Trophoblast cell (in vitro differentiated cells and primary cell): ENCODE measurements around the gene GDPD3.

Experiments
- DNase-seq, 2 donors: peaks; one replicate each; pipeline ENCODE4 v3.0.0-alpha.2; 2016
- H2AFZ ChIP-seq: 2 replicates; pipeline ENCODE4 v1.6.1; 2013; ENCODE audit warnings: low read length, moderate library complexity, mild to moderate bottlenecking; ENCODE audit not compliant: insufficient read depth, poor library complexity
- H2AK5ac ChIP-seq: 2 replicates; pipeline ENCODE4 v1.6.1; 2013; ENCODE audit warnings: mild to moderate bottlenecking, low read length
- H2BK120ac ChIP-seq: 2 replicates; pipeline ENCODE4 v1.6.1; 2013; ENCODE audit warnings: low read length, mild to moderate bottlenecking, moderate library complexity; ENCODE audit not compliant: insufficient read depth, poor library complexity
- H2BK12ac ChIP-seq: 2 replicates; pipeline ENCODE4 v1.6.1; 2013; ENCODE audit warnings: mild to moderate bottlenecking, low read length, moderate library complexity
- H2BK5ac ChIP-seq: 2 replicates; pipeline ENCODE4 v1.6.1; 2013; ENCODE audit warnings: low read length, low read depth, moderate library complexity, mild to moderate bottlenecking; ENCODE audit not compliant: poor library complexity
- H3K14ac ChIP-seq: 2 replicates; pipeline ENCODE4 v1.6.1; 2013; ENCODE audit warnings: mild to moderate bottlenecking, low read length
- H3K18ac ChIP-seq: 2 replicates; pipeline ENCODE4 v1.6.1; 2013; ENCODE audit warnings: mild to moderate bottlenecking, low read length
- H3K23ac ChIP-seq: 2 replicates; pipeline ENCODE4 v1.6.1; 2013; ENCODE audit warnings: low read length
- H3K27ac ChIP-seq: 2 replicates; pipeline ENCODE4 v1.5.1; 2013; ENCODE audit warnings: low read depth, mild to moderate bottlenecking, inconsistent platforms, low read length, moderate library complexity
- H3K27me3 ChIP-seq: 2 replicates; pipeline ENCODE4 v1.6.1; 2013; ENCODE audit warnings: inconsistent platforms, mild to moderate bottlenecking, low read length, moderate library complexity; ENCODE audit not compliant: insufficient read depth
- H3K36me3 ChIP-seq, 2 experiments: 1 replicate in 1 of 2; 2 replicates in 1 of 2; pipeline ENCODE4 v1.6.1; 2013; ENCODE audit warnings: low read length in 2 of 2, mild to moderate bottlenecking in 2 of 2, moderate library complexity in 1 of 2; ENCODE audit not compliant: insufficient read depth in 2 of 2, control insufficient read depth in 1 of 2
- H3K4ac ChIP-seq: 2 replicates; pipeline ENCODE4 v1.6.1; 2013; ENCODE audit warnings: low read depth, mild to moderate bottlenecking, low read length, moderate library complexity
- H3K4me1 ChIP-seq, 2 experiments: 1 replicate in 1 of 2; 2 replicates in 1 of 2; pipeline ENCODE4 v1.6.1; 2013; ENCODE audit warnings: low read length in 2 of 2, mild to moderate bottlenecking in 2 of 2, moderate library complexity in 1 of 2; ENCODE audit not compliant: insufficient read depth in 2 of 2, control insufficient read depth in 1 of 2
- H3K4me2 ChIP-seq: 2 replicates; pipeline ENCODE4 v1.6.1; 2013; ENCODE audit warnings: inconsistent platforms, mild to moderate bottlenecking, low read length, moderate library complexity
- H3K4me3 ChIP-seq: 2 replicates; pipeline ENCODE4 v1.5.1; 2013; ENCODE audit warnings: mild to moderate bottlenecking, low read depth, low read length, inconsistent platforms
- H3K79me1 ChIP-seq: one replicate; pipeline ENCODE4 v1.6.1; 2013; ENCODE audit warnings: low read length
- H3K79me2 ChIP-seq: 2 replicates; pipeline ENCODE4 v1.6.1; 2013; ENCODE audit warnings: low read length, mild to moderate bottlenecking; ENCODE audit not compliant: control insufficient read depth, insufficient read depth, poor library complexity
- H3K9ac ChIP-seq: 2 replicates; pipeline ENCODE4 v1.6.1; 2013; ENCODE audit warnings: mild to moderate bottlenecking, low read length
- H3K9me3 ChIP-seq: 2 replicates; pipeline ENCODE4 v1.6.1; 2013; ENCODE audit warnings: low read depth, mild to moderate bottlenecking, control low read depth, inconsistent platforms, low read length; ENCODE audit not compliant: insufficient read depth
- H4K12ac ChIP-seq: 2 replicates; pipeline ENCODE4 v1.6.1; 2013; ENCODE audit warnings: low read depth, mild to moderate bottlenecking, low read length, moderate library complexity
- H4K8ac ChIP-seq: 2 replicates; pipeline ENCODE4 v1.6.1; 2013; ENCODE audit warnings: low read depth, mild to moderate bottlenecking, low read length, moderate library complexity
- H4K91ac ChIP-seq: one replicate; pipeline ENCODE4 v1.6.1; 2013; ENCODE audit warnings: low read depth, mild to moderate bottlenecking, low read length, moderate library complexity
- WGBS: extraction: QIAGEN DNeasy Blood & Tissue Kit; methylation state at CpG from one replicate; pipeline ENCODE4 v1.1.7; 2013; ENCODE audit warnings: missing lambda C conversion rate; ENCODE audit not compliant: insufficient read length, insufficient coverage; ENCODE audit errors: extremely low coverage; 5-methylcytosine and 5-hydroxymethylcytosine counted together

The GDPD3 gene

GRCh38 chr16:30151091-30151490, 37.8 kb upstream of the GDPD3 start:
- Histone ChIP-seq H4K91ac (no peak overlapping the region), H3K18ac (no peak overlapping the region), H3K9ac (no peak overlapping the region), H2AFZ (no peak overlapping the region), H3K27me3 (no peaks in the 10 kb centered on the region), H3K4me1 (no peaks in the 10 kb centered on the region), H2BK120ac (no peak overlapping the region), H2BK12ac (no peak overlapping the region), H3K14ac (no peak overlapping the region), H3K79me2 (no peaks in the 10 kb centered on the region), H3K9me3 (peaks cover 3% of the 10 kb centered on the region), H3K4me3 (no peak overlapping the region), H2AK5ac (no peak overlapping the region), H2BK5ac (no peak overlapping the region), H3K23ac (no peak overlapping the region), H3K36me3 (no peaks in the 10 kb centered on the region), H3K27ac (no peak overlapping the region), H3K4me2 (no peak overlapping the region), H3K79me1 (no peaks in the 10 kb centered on the region), H4K8ac (no peak overlapping the region), H3K4ac (no peak overlapping the region), H4K12ac (no peak overlapping the region)
- DNase-seq = no peak
- WGBS = no CpG with 5 or more reads among the region's 7 CpGs

- Histone ChIP-seq H3K23ac (no peak overlapping the region), H3K4me3 (no peak overlapping the region), H3K79me1 (no peaks in the 10 kb centered on the region), H3K9me3 (peaks cover 3% of the 10 kb centered on the region), H3K27ac (no peak overlapping the region), H3K27me3 (no peaks in the 10 kb centered on the region), H4K8ac (no peak overlapping the region), H2BK5ac (no peak overlapping the region), H3K18ac (no peak overlapping the region), H4K12ac (no peak overlapping the region), H3K36me3 (no peaks in the 10 kb centered on the region), H3K4me1 (no peaks in the 10 kb centered on the region), H3K9ac (no peak overlapping the region), H2BK12ac (no peak overlapping the region), H2AK5ac (no peak overlapping the region), H3K79me2 (no peaks in the 10 kb centered on the region), H2AFZ (no peak overlapping the region), H3K4me2 (no peak overlapping the region), H4K91ac (no peak overlapping the region), H2BK120ac (no peak overlapping the region), H3K14ac (no peak overlapping the region), H3K4ac (no peak overlapping the region)
- no CpG with 5 or more reads among the region's 5 CpGs for WGBS
- DNase-seq = no peak
These were observed 36.1 kb upstream of the GDPD3 start for GRCh38 chr16:30149250-30149930.

GRCh38 chr16:30147843-30148510, 34.6 kb upstream of the GDPD3 start:
- Histone ChIP-seq H3K14ac (no peak overlapping the region), H4K12ac (no peak overlapping the region), H4K91ac (no peak overlapping the region), H3K79me1 (no peaks in the 10 kb centered on the region), H2BK12ac (no peak overlapping the region), H3K23ac (no peak overlapping the region), H4K8ac (no peak overlapping the region), H2AFZ (no peak overlapping the region), H3K4me3 (no peak overlapping the region), H3K18ac (no peak overlapping the region), H2BK5ac (no peak overlapping the region), H3K4ac (no peak overlapping the region), H3K9ac (no peak overlapping the region), H3K9me3 (peaks cover 3% of the 10 kb centered on the region), H3K27ac (no peak overlapping the region), H3K36me3 (no peaks in the 10 kb centered on the region), H3K4me2 (no peak overlapping the region), H3K4me1 (no peaks in the 10 kb centered on the region), H2AK5ac (no peak overlapping the region), H2BK120ac (no peak overlapping the region), H3K27me3 (no peaks in the 10 kb centered on the region), H3K79me2 (no peaks in the 10 kb centered on the region)
- DNase-seq = peak; percentile 75 to 82
- WGBS = no CpG with 5 or more reads among the region's 3 CpGs

DNA sequence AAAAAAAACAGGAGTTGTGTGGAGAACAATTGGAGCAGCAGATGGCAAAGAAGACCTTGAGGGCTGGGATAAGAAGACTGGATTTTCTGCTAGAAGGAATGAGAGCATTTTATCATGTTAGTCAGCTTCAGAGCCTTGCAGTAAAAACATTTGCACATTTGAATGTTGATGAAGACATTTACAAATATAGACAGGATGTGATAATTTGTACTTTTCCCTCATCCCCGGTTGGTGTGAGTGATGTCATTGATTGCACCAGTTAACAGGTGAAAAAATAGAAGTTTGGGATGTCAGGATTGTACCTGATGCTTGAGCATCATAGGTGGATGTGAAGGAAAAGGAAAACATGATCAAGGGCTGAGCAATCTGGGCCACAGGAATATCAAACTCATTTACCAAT, 32.3 kb upstream of the GDPD3 start:
- H3K79me2 ChIP-seq = no peaks in the 10 kb centered on the region
- no peak overlapping the region for H3K23ac ChIP-seq
- H4K12ac ChIP-seq = no peak overlapping the region
- H2BK120ac ChIP-seq = no peak overlapping the region
- no peaks in the 10 kb centered on the region for H3K4me1 ChIP-seq
- H3K4me2 ChIP-seq = no peak overlapping the region
- no peaks in the 10 kb centered on the region for H3K79me1 ChIP-seq
- H3K36me3 ChIP-seq = no peaks in the 10 kb centered on the region
- H2AK5ac ChIP-seq = no peak overlapping the region
- H3K9me3 ChIP-seq = peaks cover 3% of the 10 kb centered on the region
- no peak overlapping the region for H3K18ac ChIP-seq
- DNase-seq = no peak
- H3K27ac ChIP-seq = no peak overlapping the region
- WGBS = no CpG with 5 or more reads among the region's 1 CpG
- no peak overlapping the region for H4K91ac ChIP-seq
- no peak overlapping the region for H3K14ac ChIP-seq
- no peaks in the 10 kb centered on the region for H3K27me3 ChIP-seq
- no peak overlapping the region for H2BK5ac ChIP-seq
- no peak overlapping the region for H2BK12ac ChIP-seq
- H3K4me3 ChIP-seq = no peak overlapping the region
- no peak overlapping the region for H3K9ac ChIP-seq
- H3K4ac ChIP-seq = no peak overlapping the region
- no peak overlapping the region for H4K8ac ChIP-seq
- no peak overlapping the region for H2AFZ ChIP-seq
